ENCODE measurements around the gene ZNF43. TPM values are rescaled to one million over a fixed set of nuclear protein-coding genes. Genes with fewer than 3 reads are reported as not detected.
"Not testable (repeated sequence)": the region's sequence is repeated elsewhere in the genome, so short reads cannot be mapped to it uniquely, and the experiment has no call there.

ZNF43 gene
- total and polyA plus RNA-seq, 3 experiments from 2014 or later, result 13.9 to 25.2 (median 22.7) TPM

GRCh38 chr19:21755555-21755954 lies 80.4 kb downstream of the ZNF43 start:
- Mint-ChIP-seq H3K36me3 (peaks cover 35 to 68% (median 63%) of the 10 kb centered on the region in 3 donors), H3K4me1 (peaks cover 9 to 48% (median 17%) of the 10 kb centered on the region in 3 donors)
- H3K4me1 ChIP-seq (ENCODE audit: insufficient read depth, low read length); H3K9me3 ChIP-seq (ENCODE audit: low read length); H3K27ac ChIP-seq (ENCODE audit: low read depth, low read length); H3K27ac Mint-ChIP-seq; H3K27me3 Mint-ChIP-seq; DNase-seq; POLR2A ChIA-PET; H3K36me3 ChIP-seq (ENCODE audit: insufficient read depth, low read length); H3K9me3 Mint-ChIP-seq; H3K4me3 Mint-ChIP-seq; H3K4me3 ChIP-seq (ENCODE audit: low read length); H3K27me3 ChIP-seq (ENCODE audit: insufficient read depth, low read length, poor library complexity, severe bottlenecking); CTCF ChIA-PET: not testable (repeated sequence)

Other genes with a start within 250 kb of the ZNF43 start
- gene ZNF100, start 68.6 kb downstream of the ZNF43 start, total RNA-seq, result 10 to 100 TPM; 18.3 to 19.2 TPM
- gene ZNF100, start 68.6 kb downstream of the ZNF43 start, polyA plus RNA-seq, result 8.0 TPM
- gene ZNF208, start 174.8 kb upstream of the ZNF43 start, total RNA-seq, result 1 to 10 TPM; 1.8 to 2.6 TPM
- gene ZNF208, start 174.8 kb upstream of the ZNF43 start, polyA plus RNA-seq, result 0.51 TPM
- 1 to 10 TPM; 9.2 TPM for gene ZNF257, start 216.3 kb upstream of the ZNF43 start, total RNA-seq
- 2.7 TPM for gene ZNF257, start 216.3 kb upstream of the ZNF43 start, polyA plus RNA-seq

All from CD8-positive, alpha-beta memory T cell (primary cell).